ENCODE results near the gene RANBP9.

RANBP9 gene

GRCh38 chr6:13662651-13663334 is 48.8 kb downstream of the RANBP9 start:
- in situ Hi-C loops (cut with HindIII; ENCODE audit: low sequenced_read_pairs): no loop called here
- TF ChIP-seq CTCF (IDR thresholded peaks at IDR 0.05; ENCODE audit: low read depth, low read length, missing control alignments): no peak
- H3K4me3 ChIP-seq (ENCODE audit: low read depth, low read length): no peak overlapping the region
- DNase-seq (ENCODE audit: low read depth): no peak

- H3K4me3 ChIP-seq (ENCODE audit: low read depth, low read length): no peak overlapping the region
- no peak for TF ChIP-seq CTCF (IDR thresholded peaks at IDR 0.05; ENCODE audit: low read depth, low read length, missing control alignments)
- in situ Hi-C loops (cut with HindIII; ENCODE audit: low sequenced_read_pairs): no loop called here
- DNase-seq (ENCODE audit: low read depth): no peak
Measured at GRCh38 chr6:13661647-13662046, 50.0 kb downstream of the RANBP9 start.

- no peak for TF ChIP-seq CTCF (IDR thresholded peaks at IDR 0.05; ENCODE audit: low read depth, low read length, missing control alignments)
- no peak overlapping the region for H3K4me3 ChIP-seq (ENCODE audit: low read depth, low read length)
- in situ Hi-C loops (cut with HindIII; ENCODE audit: low sequenced_read_pairs): no loop called here
Measured at GRCh38 chr6:13660893-13661292, 50.7 kb downstream of the RANBP9 start.

GRCh38 chr6:13660273-13660672 is 51.4 kb downstream of the RANBP9 start:
- in situ Hi-C loops (cut with HindIII; ENCODE audit: low sequenced_read_pairs): no loop called here
- DNase-seq (ENCODE audit: low read depth): no peak
- TF ChIP-seq CTCF (IDR thresholded peaks at IDR 0.05; ENCODE audit: low read depth, low read length, missing control alignments): no peak
- H3K4me3 ChIP-seq (ENCODE audit: low read depth, low read length): no peak overlapping the region

More at GRCh38 chr6:13660893-13661292, 50.7 kb downstream of the RANBP9 start:
- no peak for DNase-seq (ENCODE audit: low read depth)

GRCh38 chr6:13655700-13656099 is 55.9 kb downstream of the RANBP9 start:
- in situ Hi-C loops (cut with HindIII; ENCODE audit: low sequenced_read_pairs): no loop called here
- DNase-seq (ENCODE audit: low read depth): no peak
- H3K4me3 ChIP-seq (ENCODE audit: low read depth, low read length): no peak overlapping the region
- TF ChIP-seq CTCF (IDR thresholded peaks at IDR 0.05; ENCODE audit: low read depth, low read length, missing control alignments): no peak

GRCh38 chr6:13654496-13654895 is 57.1 kb downstream of the RANBP9 start:
- in situ Hi-C loops (cut with HindIII; ENCODE audit: low sequenced_read_pairs): no loop called here

More at GRCh38 chr6:13654496-13654895, 57.1 kb downstream of the RANBP9 start:
- H3K4me3 ChIP-seq (ENCODE audit: low read depth, low read length): no peak overlapping the region
- TF ChIP-seq CTCF (IDR thresholded peaks at IDR 0.05; ENCODE audit: low read depth, low read length, missing control alignments): no peak
- DNase-seq (ENCODE audit: low read depth): no peak

All from astrocyte of the cerebellum (primary cell).